Gastrocnemius medialis (tissue), 4 donors: ENCODE results near the gene PIK3C3. TPM values are rescaled to one million over a fixed set of nuclear protein-coding genes. Genes with fewer than 3 reads are reported as not detected.
"Not testable (repeated sequence)": the region's sequence is repeated elsewhere in the genome, so short reads cannot be mapped to it uniquely, and the experiment has no call there.

Experiments used
- ATAC-seq, 2 donors: fragments of 150-250 bp; one replicate each; pipeline ENCODE4 v1.9.1; 2016
- DNase-seq, 2 donors: peaks; one replicate each; pipeline ENCODE4 v3.0.0-alpha.2; 2019
- H3K27ac ChIP-seq, 4 donors: fragments of 200-600 bp; sonication (generic); 1 replicate in 1 of 4; 2 replicates in 3 of 4; pipeline ENCODE4 v1.5.1; 2016 to 2018; ENCODE audit warnings: mild to moderate bottlenecking in 2 of 4, moderate library complexity in 1 of 4
- H3K27me3 ChIP-seq, 3 donors: fragments of 200-600 bp; sonication (generic) in 2 of 3; 1 replicate in 1 of 3; 2 replicates in 2 of 3; pipeline versions ENCODE4 v1.5.1 to v1.6.0; 2016 to 2019; ENCODE audit warnings: mild to moderate bottlenecking in 1 of 3, moderate library complexity in 1 of 3
- H3K36me3 ChIP-seq, 2 donors: fragments of 200-600 bp; sonication (generic) in 1 of 2; one replicate each; pipeline ENCODE4 v1.5.1; 2017 to 2018
- H3K4me1 ChIP-seq, 2 donors: fragments of 200-600 bp; sonication (generic) in 1 of 2; one replicate each; pipeline ENCODE4 v1.5.1; 2016 to 2017; ENCODE audit warnings: mild to moderate bottlenecking in 2 of 2
- H3K4me3 ChIP-seq, 4 donors: fragments of 200-600 bp; sonication (generic) in 3 of 4; 1 replicate in 1 of 4; 2 replicates in 3 of 4; pipeline ENCODE4 v1.5.1; 2016 to 2019; ENCODE audit warnings: mild to moderate bottlenecking in 2 of 4
- H3K9me3 ChIP-seq, 3 donors: fragments of 200-600 bp; sonication (generic) in 2 of 3; 1 replicate in 1 of 3; 2 replicates in 2 of 3; pipeline ENCODE4 v1.5.1; 2016 to 2019
- POLR2A ChIP-seq, 2 donors: fragments of 450-650 bp; IDR thresholded peaks; one replicate each; pipeline ENCODE4 v1.6.1; 2017; ENCODE audit warnings: antibody characterized with exemption in 2 of 2, mild to moderate bottlenecking in 2 of 2, moderate library complexity in 2 of 2
- in situ Hi-C, 4 donors: fragments of 200-750 bp; cut with MboI; loops; one replicate each; pipeline versions ENCODE4 v1.15.0 to v1.8.0; 2017; ENCODE audit warnings: low sequenced_read_pairs in 4 of 4
- intact Hi-C: fragments of 100-400 bp; cut with DNase I; formaldehyde crosslinking; loops from one replicate; pipeline ENCODE4 v1.15.1; 2023; ENCODE audit warnings: low total_unique reads
- total RNA-seq, 4 donors: library from RNA; depleted of rRNA; stranded (reverse); fragments of >200 nt; gene quantifications; one replicate each; pipeline versions ENCODE4 v1.1.0 to v1.2.3, GENCODE V29; 2016
- TF ChIP-seq, protein P1 (sequence below), 5 experiments: fragments of 450-650 bp in 3 of 5; fragments of 200-600 bp in 2 of 5; sonication (generic) in 2 of 5; IDR thresholded peaks in 4 of 5; conservative IDR thresholded peaks in 1 of 5; 1 replicate in 4 of 5; 2 replicates in 1 of 5; pipeline ENCODE4 v1.5.1; 2016 to 2019; ENCODE audit warnings: antibody characterized with exemption in 5 of 5, mild to moderate bottlenecking in 3 of 5, moderate library complexity in 3 of 5

PIK3C3 gene
- total RNA-seq, 4 donors from 2014 or later, result 21.7 to 38.6 (median 29.6) TPM

DNA sequence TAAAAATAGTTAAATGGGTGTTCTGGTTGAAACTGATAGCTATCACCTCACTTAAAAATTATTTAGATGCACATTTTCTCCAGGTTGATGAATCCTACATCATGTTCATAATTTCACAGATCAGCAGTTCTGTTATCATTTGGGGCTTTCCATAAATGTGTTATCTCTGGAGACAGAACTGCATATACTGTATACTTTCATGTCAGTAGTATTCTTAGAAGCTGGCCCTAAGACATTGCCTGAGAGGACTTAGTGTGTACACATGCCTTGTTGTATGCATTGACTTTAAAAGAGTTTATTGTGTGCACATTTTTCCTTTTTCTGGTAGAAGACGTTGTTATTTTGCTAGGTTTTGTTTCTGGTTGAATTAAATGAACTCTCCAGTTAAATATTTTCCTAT lies 41.0 kb downstream of the PIK3C3 start:
- DNase-seq (no peak), ATAC-seq (no peak)
- Histone ChIP-seq H3K27me3 (no peaks in the 10 kb centered on the region), H3K4me3 (no peak overlapping the region), H3K36me3 (peaks cover 9 to 47% of the 10 kb centered on the region in 2 donors), H3K9me3 (no peaks in the 10 kb centered on the region), H3K4me1 (no peaks in the 10 kb centered on the region), H3K27ac (no peak overlapping the region)
- in situ Hi-C loops (no loop called here), intact Hi-C loops (no loop called here)
- no peak for TF ChIP-seq POLR2A (IDR thresholded peaks at IDR 0.05)
- TF ChIP-seq, protein P1, sequence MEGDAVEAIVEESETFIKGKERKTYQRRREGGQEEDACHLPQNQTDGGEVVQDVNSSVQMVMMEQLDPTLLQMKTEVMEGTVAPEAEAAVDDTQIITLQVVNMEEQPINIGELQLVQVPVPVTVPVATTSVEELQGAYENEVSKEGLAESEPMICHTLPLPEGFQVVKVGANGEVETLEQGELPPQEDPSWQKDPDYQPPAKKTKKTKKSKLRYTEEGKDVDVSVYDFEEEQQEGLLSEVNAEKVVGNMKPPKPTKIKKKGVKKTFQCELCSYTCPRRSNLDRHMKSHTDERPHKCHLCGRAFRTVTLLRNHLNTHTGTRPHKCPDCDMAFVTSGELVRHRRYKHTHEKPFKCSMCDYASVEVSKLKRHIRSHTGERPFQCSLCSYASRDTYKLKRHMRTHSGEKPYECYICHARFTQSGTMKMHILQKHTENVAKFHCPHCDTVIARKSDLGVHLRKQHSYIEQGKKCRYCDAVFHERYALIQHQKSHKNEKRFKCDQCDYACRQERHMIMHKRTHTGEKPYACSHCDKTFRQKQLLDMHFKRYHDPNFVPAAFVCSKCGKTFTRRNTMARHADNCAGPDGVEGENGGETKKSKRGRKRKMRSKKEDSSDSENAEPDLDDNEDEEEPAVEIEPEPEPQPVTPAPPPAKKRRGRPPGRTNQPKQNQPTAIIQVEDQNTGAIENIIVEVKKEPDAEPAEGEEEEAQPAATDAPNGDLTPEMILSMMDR (IDR thresholded peaks at IDR 0.05 in 4 of 5, conservative IDR thresholded peaks at IDR 0.05 in 1 of 5), result no peak

- intact Hi-C loops (no loop called here), in situ Hi-C loops (no loop called here)
- no peak for ATAC-seq
- Histone ChIP-seq H3K4me3 (no peak overlapping the region), H3K27me3 (no peaks in the 10 kb centered on the region), H3K4me1 (no peaks in the 10 kb centered on the region), H3K9me3 (no peaks in the 10 kb centered on the region), H3K27ac (no peak overlapping the region), H3K36me3 (peaks cover 9 to 64% of the 10 kb centered on the region in 2 donors)
- TF ChIP-seq, protein P1 (IDR thresholded peaks at IDR 0.05 in 4 of 5, conservative IDR thresholded peaks at IDR 0.05 in 1 of 5), result no peak
- no peak for TF ChIP-seq POLR2A (IDR thresholded peaks at IDR 0.05)
- DNase-seq, result no peak
These were observed 44.7 kb downstream of the PIK3C3 start for GRCh38 chr18:41999751-42000150.

DNA sequence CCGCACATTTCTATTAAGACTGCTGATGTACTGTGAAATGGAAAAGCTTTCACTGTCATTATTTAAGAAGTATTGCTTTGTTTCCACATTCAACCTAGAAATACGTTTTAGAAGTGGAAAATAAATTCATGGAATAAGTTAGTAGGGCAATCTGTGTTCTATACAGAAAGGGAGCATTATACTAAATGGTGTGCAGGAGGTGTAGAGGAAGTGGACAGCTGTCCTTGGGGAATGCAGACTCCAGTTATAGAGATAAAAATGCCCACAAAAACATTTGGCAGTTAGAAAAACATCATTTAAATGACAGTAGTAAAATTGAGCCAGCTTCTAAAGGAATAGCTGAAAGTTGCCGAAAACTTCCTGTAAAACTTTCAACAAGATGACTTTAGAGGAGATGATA lies 46.8 kb downstream of the PIK3C3 start:
- no peak overlapping the region for H3K27ac ChIP-seq
- no peak for ATAC-seq
- in situ Hi-C loops (no loop called here), intact Hi-C loops (no loop called here)
- no peaks in the 10 kb centered on the region for H3K4me1 ChIP-seq
- peaks cover 6 to 62% of the 10 kb centered on the region in 2 donors for H3K36me3 ChIP-seq
- H3K27me3 ChIP-seq, result no peaks in the 10 kb centered on the region
- DNase-seq, result no peak
- H3K4me3 ChIP-seq, result no peak overlapping the region
- TF ChIP-seq POLR2A (IDR thresholded peaks at IDR 0.05), result no peak
- TF ChIP-seq, protein P1 (IDR thresholded peaks at IDR 0.05 in 4 of 5, conservative IDR thresholded peaks at IDR 0.05 in 1 of 5), result no peak
- no peaks in the 10 kb centered on the region for H3K9me3 ChIP-seq

GRCh38 chr18:42004653-42005052 lies 49.6 kb downstream of the PIK3C3 start:
- TF ChIP-seq, protein P1 (IDR thresholded peaks at IDR 0.05 in 4 of 5, conservative IDR thresholded peaks at IDR 0.05 in 1 of 5), result no peak
- TF ChIP-seq POLR2A (IDR thresholded peaks at IDR 0.05), result no peak
- H3K27me3 ChIP-seq, result no peaks in the 10 kb centered on the region
- in situ Hi-C loops, result no loop called here
- no peak for DNase-seq
- no peak overlapping the region for H3K27ac ChIP-seq
- no peaks in the 10 kb centered on the region for H3K4me1 ChIP-seq
- intact Hi-C loops, result no loop called here
- H3K9me3 ChIP-seq, result no peaks in the 10 kb centered on the region
- no peak for ATAC-seq
- no peak overlapping the region for H3K4me3 ChIP-seq
- peaks cover 0 to 46% of the 10 kb centered on the region in 2 donors for H3K36me3 ChIP-seq

- peaks cover 0 to 42% of the 10 kb centered on the region in 2 donors for H3K36me3 ChIP-seq
- intact Hi-C loops (no loop called here), in situ Hi-C loops (no loop called here)
These were observed 50.7 kb downstream of the PIK3C3 start for GRCh38 chr18:42005782-42006181.

GRCh38 chr18:42009457-42009856 lies 54.4 kb downstream of the PIK3C3 start:
- H3K27me3 ChIP-seq, DNase-seq, H3K4me1 ChIP-seq, in situ Hi-C loops, intact Hi-C loops, H3K9me3 ChIP-seq, ATAC-seq, H3K4me3 ChIP-seq, H3K27ac ChIP-seq: not testable (repeated sequence)
- H3K36me3 ChIP-seq, result peaks cover 0 to 25% of the 10 kb centered on the region in 2 donors

More at GRCh38 chr18:42005782-42006181, 50.7 kb downstream of the PIK3C3 start:
- H3K27me3 ChIP-seq, result no peaks in the 10 kb centered on the region
- H3K4me3 ChIP-seq, result no peak overlapping the region
- no peaks in the 10 kb centered on the region for H3K4me1 ChIP-seq
- TF ChIP-seq, protein P1 (IDR thresholded peaks at IDR 0.05 in 4 of 5, conservative IDR thresholded peaks at IDR 0.05 in 1 of 5), result no peak
- TF ChIP-seq POLR2A (IDR thresholded peaks at IDR 0.05), result no peak
- H3K9me3 ChIP-seq, result no peaks in the 10 kb centered on the region
- H3K27ac ChIP-seq, result no peak overlapping the region
- DNase-seq, result no peak
- no peak for ATAC-seq
